ENCODE data around the gene NFE2L2.

DNA sequence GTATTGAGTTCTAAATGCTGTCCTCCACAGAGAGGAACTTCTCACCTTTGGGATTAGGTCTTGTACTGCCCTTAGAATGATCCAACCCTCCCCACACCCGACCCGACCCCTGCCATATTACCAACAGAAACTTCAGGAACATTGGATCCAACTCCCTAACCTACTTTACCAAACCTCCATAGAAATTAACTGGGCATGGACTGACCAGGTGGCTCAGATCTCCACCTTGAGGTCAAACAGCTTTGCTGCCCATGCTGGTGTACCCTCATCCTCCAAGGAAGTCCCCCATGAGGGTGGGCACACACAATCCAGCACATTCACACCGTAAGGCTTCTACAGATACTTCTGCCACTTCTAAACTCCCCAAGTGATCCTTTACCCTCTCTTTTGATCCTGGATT lies 21.5 kb downstream of the NFE2L2 start:
- TF ChIP-seq, protein P1, sequence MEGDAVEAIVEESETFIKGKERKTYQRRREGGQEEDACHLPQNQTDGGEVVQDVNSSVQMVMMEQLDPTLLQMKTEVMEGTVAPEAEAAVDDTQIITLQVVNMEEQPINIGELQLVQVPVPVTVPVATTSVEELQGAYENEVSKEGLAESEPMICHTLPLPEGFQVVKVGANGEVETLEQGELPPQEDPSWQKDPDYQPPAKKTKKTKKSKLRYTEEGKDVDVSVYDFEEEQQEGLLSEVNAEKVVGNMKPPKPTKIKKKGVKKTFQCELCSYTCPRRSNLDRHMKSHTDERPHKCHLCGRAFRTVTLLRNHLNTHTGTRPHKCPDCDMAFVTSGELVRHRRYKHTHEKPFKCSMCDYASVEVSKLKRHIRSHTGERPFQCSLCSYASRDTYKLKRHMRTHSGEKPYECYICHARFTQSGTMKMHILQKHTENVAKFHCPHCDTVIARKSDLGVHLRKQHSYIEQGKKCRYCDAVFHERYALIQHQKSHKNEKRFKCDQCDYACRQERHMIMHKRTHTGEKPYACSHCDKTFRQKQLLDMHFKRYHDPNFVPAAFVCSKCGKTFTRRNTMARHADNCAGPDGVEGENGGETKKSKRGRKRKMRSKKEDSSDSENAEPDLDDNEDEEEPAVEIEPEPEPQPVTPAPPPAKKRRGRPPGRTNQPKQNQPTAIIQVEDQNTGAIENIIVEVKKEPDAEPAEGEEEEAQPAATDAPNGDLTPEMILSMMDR (IDR thresholded peaks at IDR 0.05): no peak
- no peak for TF ChIP-seq POLR2AphosphoS5 (IDR thresholded peaks at IDR 0.05)

Measured in upper lobe of left lung (tissue), 4 donors.